ENCODE data around the gene NID2.

The NID2 gene

GRCh38 chr14:52079239-52079959 is 10.5 kb upstream of the NID2 start:
- DNase-seq = no peak

GRCh38 chr14:52078721-52079120 is 9.9 kb upstream of the NID2 start:
- DNase-seq = no peak

GRCh38 chr14:52078095-52078531 is 9.3 kb upstream of the NID2 start:
- DNase-seq = no peak

- DNase-seq = peak; percentile 27
Observed at GRCh38 chr14:52077256-52077979, 8.6 kb upstream of the NID2 start.

GRCh38 chr14:52076334-52076733 is 7.5 kb upstream of the NID2 start:
- no peak for DNase-seq

- DNase-seq = no peak
Observed at GRCh38 chr14:52075371-52075770, 6.5 kb upstream of the NID2 start.

- DNase-seq = no peak
Observed at GRCh38 chr14:52073251-52073650, 4.4 kb upstream of the NID2 start.

GRCh38 chr14:52072266-52072780 is 3.5 kb upstream of the NID2 start:
- DNase-seq = no peak

- DNase-seq = peak; percentile 10
Observed at GRCh38 chr14:52071675-52072074, 2.8 kb upstream of the NID2 start.

GRCh38 chr14:52070051-52070431 is 1.2 kb upstream of the NID2 start:
- DNase-seq = no peak

- no peak for DNase-seq
Observed at GRCh38 chr14:52069307-52070050, 620 bp upstream of the NID2 start.

GRCh38 chr14:52067873-52068614 is 815 bp downstream of the NID2 start:
- DNase-seq = no peak

GRCh38 chr14:52064174-52064573 is 4.7 kb downstream of the NID2 start:
- no peak for DNase-seq

- no peak for DNase-seq
Observed at GRCh38 chr14:52063052-52063462, 5.8 kb downstream of the NID2 start.

- no peak for DNase-seq
Observed at GRCh38 chr14:52061890-52062289, 7.0 kb downstream of the NID2 start.

GRCh38 chr14:52061390-52061789 is 7.5 kb downstream of the NID2 start:
- DNase-seq = no peak

- DNase-seq = no peak
Observed at GRCh38 chr14:52060080-52060479, 8.8 kb downstream of the NID2 start.

GRCh38 chr14:52059649-52060048 is 9.2 kb downstream of the NID2 start:
- no peak for DNase-seq

GRCh38 chr14:52058341-52058740 is 10.5 kb downstream of the NID2 start:
- no peak for DNase-seq

GRCh38 chr14:52055167-52055566 is 13.7 kb downstream of the NID2 start:
- DNase-seq = no peak

- DNase-seq = no peak
Observed at GRCh38 chr14:52054678-52055077, 14.2 kb downstream of the NID2 start.

GRCh38 chr14:52053044-52053443 is 15.8 kb downstream of the NID2 start:
- DNase-seq = no peak

All from midbrain (tissue), 1 donor.